GM19467 (cell line): ENCODE measurements around the gene ZNF460.
"Not testable (repeated sequence)": the region's sequence is repeated elsewhere in the genome, so short reads cannot be mapped to it uniquely, and the experiment has no call there.

Experiments
- ATAC-seq: cut with Tn5 transposase; IDR thresholded peaks from one replicate; pipeline ENCODE4 v1.9.1; 2021; ENCODE audit warnings: mild to moderate bottlenecking, moderate library complexity; ENCODE audit not compliant: unreplicated experiment

ZNF460 gene

DNA sequence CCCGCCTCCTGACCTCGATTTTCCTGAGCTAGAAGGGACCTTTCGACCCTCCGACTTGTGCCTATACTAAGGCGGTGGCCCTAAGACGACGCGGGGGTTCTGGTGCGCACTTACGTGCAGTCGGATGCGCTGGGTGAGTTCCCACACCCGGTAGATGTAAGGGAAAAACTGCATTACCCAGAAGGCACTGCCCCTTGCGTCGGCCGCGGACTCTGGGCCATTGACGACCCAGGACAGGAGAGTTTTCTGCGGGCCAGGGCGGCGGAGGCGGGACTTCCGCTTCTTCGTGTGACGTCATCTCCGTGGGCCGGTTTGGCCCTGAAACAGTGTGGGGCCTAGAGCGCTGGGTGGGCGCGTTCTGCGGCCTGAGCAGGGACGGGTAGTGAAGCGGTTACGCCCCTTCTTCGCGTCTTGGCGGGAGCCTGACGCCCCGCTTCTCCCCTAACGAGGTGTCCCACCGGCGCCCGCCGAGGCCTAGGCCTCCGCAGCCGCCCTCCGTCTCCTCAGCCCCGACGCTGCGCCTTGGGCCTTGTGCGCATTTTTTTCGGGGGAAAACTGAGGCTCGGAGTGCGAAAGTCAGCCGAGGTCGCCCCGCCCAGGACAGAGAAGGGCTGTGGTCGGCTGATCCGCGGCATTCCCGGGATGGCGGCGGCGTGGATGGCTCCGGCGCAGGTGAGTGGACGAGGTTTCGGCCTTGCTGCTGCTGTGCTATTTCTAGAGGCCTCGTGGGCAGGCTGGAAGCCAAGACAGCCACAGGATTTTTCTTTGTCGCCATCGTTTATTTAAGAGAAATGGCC is at the start of gene ZNF460:
ZNF460 (plus strand) TSS at position 321 of the 797 bp plus-strand sequence; CDS start at position 643, 322 bp downstream.
- peak; percentile 74 for ATAC-seq

DNA sequence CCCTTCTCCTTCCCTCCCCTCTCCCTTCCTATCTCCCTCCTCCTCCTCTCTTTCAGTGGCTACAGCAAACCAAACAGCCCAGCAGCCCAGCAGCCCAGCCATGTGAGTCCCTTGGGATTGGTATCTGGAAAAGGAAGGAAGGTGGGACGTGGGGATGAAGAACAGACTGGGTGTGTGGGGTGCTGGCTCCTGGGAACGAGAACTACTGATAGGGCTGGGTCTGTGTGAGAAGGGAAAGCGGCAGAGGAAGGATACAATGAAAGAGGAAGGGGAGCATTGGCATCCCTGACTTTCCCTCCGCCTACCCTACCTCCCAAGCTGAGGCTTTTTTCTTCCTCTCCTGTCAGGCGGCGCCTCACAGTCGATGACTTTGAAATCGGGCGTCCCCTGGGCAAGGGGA is 48.6 kb upstream of the ZNF460 start:
- no peak for ATAC-seq

DNA sequence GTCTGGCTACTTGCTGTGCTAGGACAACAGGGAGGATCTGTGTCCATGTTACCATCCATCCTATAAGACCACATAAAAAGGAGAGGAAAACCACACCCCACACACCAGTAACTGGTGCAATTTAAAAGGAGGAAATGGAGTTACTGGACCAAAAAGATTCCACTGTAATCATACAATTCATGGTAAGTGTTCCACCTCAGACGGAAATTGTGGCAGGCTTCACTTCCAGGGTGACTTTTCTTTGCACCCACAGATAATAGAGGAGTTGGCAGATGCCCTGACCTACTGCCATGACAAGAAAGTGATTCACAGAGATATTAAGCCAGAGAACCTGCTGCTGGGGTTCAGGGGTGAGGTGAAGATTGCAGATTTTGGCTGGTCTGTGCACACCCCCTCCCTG is 47.1 kb upstream of the ZNF460 start:
- no peak for ATAC-seq

DNA sequence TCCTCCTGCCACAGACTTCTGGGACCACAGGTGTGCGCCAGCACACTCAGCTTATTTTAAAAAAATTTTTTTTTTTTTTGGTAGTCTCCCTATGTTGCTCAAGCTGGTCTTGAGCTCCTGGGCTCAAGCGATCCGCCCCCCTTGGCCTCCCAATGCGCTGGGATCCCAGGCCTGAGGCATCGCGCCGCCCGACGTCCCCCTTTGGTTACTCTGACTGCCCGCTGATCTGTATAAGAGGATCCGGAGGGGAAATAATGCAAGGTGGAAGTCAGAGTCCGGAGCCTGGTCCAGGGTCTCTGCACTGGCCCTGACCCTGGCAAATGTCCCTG is 40.3 kb upstream of the ZNF460 start:
- ATAC-seq, result no peak

DNA sequence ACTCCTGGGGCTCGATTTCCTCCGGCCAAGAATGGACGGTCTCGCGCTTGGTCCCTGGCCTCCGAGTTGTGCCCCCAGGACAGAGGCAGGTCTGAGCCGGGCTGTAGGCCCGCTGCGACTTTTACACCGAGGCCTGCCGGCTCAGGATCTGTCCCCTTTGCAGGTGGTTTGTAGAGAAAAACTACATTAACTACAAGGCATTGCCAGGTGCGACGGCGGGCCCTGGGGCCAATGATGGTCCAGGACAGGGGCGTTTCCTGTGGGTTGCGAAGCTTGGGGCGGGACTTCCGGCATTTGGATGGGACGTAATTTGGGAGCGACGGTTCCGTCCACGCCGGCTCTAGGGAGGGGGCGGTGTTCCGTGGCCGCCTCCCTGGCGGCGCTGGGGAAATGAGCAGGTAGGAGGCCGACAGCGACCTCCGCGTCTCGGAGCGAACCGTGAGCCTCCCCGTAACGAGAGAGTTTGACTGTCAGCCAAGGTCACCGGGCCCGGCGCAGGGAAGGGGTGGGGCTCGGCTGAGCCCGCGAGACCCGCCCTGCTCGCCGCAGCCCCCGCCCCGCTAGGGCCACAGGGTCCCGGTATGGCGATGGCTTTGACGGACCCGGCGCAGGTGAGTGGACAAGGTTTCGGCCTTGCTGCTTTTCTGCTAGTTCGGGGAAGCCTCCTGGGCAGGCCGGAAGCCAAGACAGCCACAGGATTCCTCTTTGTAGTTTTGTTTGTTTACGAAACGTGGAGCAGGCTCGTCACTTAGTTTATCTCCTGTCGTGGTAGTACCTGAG is 39.8 kb upstream of the ZNF460 start, which contains the start of gene ZNF805:
ZNF805 (plus strand) TSS at position 322 of the 780 bp plus-strand sequence; CDS start at position 582, 260 bp downstream.
- peak; percentile 96 for ATAC-seq

DNA sequence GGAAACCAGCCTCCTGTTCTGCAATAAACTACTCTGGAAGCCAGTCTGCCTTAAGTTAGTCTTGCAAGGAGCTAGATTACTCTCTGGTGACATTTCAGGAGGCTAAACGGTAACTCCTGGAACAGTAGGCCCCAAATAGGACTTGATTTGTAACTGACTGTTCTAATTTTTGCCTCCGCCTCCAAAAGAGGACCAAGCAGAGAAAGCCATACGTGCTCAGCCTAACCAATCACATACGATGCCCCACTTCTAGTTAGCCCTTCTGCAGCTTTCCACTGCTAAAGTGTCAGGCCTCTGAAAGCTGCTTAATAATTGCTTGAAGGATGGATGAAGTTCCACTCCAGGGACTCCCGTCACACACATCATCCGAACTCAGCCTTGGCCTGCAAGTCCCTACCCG is 39.1 kb upstream of the ZNF460 start:
- no peak for ATAC-seq

DNA sequence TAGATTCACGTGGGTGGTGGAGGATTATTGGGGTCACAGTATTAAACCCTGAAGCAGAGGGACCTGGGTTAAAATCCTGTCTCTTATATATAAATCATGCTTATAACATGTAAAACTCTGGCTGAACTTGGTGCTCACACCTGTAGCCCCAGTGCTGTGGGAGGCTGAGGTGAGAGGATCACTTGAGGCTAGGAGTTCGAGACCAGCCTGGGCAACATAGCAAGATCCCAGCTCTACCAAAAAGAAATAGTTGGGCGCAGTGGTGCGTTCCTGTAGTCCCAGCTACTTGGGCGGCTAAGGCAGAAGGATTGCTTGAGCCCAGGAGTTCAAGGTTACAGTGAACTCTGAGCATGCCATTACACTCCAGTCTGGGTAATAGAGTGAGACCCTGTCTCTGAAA is 37.5 kb upstream of the ZNF460 start:
- ATAC-seq, result no peak

DNA sequence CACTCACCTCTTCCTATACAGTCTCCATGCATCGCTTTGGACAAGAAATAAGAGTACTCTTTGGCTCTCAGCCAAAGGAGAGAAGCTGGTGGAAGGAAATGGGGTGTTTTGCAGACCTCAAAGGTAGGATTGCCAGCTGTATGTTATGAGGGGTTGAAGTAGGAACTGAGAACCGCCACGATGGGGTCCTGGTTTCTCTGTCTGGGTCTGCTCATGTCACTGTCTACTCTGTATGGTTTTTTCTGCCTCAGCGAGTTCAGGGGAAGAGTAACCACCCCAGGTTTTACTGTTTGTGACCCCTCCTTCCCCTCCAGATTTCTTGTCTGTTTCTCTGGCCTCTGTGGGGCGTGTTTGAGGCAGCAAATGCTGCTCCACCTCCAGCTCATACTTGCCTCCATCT is 35.8 kb upstream of the ZNF460 start:
- ATAC-seq, result no peak

DNA sequence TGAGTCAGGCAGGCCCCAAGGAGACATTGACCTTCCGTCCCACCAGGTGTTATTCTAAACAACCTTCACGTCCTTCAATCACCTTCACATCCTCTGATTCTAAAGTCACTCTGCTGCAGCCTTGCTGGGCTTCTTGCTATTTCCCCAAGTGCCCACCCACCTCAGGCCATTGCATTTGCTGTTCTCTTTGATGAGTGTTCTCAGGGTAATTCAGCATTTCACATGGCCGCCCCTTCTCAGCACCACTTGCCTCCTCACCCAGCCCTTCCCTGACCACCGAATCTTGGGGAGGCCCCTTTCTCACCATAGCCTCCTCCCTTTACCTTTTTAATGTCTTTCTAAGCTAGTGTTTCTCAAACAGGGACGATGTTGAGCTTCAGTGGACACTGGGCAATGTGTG is 35.2 kb upstream of the ZNF460 start:
- no peak for ATAC-seq

DNA sequence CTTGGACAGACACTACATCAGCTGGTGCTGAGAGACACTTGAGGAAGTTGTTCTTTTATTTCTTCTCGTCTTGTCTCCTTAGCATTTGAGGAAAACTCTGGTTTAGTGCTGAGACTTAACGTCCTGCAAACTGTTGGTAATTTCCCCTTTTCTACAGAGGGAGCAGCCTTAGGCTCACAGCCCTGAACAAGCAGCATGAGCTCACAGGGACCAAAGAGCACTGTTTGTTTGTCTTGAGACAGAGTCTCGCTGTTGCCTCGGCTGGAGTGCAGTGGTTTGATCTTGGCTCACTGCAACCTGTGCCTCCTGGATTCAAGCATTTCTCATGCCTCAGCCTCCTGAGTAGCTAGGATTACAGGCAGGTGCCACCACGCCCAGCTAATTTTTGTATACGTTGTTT is 34.3 kb upstream of the ZNF460 start:
- no peak for ATAC-seq

DNA sequence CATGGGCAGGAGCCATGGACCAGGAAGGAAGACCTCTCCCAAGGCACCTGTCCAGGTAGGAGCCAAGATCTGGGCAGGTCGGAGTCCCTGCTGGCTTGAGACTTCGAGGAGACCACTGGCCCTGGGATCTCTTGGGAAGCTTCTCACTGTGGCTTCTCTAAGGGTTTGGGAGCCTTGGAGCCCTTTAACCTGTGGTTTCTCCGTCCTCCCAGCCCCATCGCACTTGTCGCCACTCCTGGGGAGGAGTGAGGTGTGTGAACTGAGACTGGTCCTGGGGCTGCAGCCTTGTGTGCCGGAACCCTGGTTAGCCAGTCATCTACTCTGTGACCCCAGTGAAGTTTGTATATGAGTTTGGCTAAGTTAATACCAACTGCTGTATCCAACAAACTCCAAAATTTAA is 31.6 kb upstream of the ZNF460 start:
- ATAC-seq, result no peak

DNA sequence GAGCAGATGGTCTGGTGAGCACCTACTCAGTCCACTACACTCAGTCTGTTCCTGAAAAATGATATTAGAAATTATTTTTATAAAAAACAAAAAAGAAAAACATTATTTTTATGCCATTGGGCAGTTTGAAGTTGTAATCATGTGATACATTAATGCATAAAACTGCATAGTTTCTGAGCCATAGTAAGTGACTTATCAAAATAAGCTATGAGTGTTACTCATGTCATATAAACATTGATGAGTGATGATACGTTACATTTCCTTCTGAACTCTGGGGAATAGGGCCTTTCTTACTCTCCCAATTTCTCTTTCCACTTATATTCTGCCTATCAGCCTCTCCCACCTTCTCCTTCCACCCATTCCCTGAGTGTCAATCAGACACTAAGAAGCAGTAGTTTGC is 31.0 kb upstream of the ZNF460 start:
- ATAC-seq, result no peak

DNA sequence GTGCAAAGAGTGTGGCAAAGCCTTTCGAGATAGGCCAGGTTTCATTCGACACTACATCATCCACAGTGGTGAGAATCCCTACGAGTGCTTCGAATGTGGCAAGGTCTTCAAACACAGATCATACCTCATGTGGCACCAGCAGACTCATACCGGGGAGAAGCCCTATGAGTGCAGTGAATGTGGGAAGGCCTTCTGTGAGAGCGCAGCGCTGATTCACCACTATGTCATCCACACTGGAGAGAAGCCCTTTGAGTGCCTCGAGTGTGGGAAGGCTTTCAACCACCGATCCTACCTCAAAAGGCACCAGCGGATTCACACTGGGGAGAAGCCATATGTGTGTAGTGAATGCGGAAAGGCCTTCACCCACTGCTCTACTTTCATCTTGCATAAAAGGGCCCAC is 26.5 kb upstream of the ZNF460 start:
- not testable (repeated sequence) for ATAC-seq

DNA sequence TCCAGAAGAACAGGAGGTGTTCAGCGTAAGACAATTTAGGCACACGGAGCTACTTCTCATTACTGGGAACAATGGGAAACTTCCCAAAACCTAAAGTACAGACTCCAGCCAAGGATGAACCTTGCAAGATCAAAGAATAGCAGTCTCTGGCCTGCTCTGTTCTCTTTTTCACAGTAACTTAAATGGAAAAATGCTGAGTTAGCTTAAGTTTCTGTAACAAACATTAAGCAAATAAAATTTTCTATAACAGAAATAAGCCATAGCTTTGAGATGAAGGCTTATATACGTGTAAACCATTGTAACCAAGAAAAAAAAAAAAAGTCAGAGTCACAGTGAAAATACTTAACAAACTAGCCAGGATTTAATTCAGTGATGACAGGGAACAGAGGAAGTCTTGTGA is 18.2 kb upstream of the ZNF460 start:
- no peak for ATAC-seq

DNA sequence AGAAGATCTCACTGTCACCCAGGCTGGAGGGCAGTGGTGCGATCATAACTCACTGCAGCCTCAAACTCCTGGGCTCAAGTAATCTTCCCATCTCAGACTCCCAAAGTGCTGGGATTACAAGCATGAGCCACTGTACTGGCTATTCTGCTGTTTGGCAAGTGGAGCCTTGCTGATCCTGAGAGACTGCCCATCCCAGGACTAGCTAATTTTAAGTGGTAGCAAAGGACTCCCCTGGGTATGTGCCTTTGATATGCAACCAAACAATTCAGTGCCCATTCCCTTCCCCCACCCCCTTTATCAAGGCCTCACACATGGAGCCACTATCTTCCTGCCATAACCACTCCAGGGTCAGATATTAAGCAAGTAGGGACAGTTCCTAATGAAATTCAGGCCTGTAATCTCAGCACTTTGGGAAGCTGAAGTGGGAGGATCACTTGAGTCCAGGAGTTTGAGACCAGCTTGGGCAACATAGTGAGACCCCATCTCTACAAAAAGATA is 17.0 kb upstream of the ZNF460 start:
- ATAC-seq, result no peak

DNA sequence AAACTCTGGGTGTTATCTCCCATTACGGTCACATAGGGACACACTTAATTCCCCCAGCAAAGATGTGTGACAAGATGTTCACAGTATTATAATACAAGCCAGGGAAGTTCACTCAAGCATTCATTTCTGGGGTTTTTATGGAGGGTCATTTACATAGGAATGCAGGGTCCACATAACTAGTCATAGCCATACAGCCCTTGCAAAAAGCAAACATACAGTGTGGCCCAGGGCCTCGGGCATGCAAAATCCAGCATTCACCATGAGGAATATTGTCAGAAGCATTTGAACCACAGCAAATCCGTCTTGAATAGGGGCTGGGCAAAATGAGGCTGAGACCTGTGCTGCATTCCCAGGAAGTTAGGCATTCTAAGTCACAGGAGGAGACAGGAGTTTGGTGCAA is 13.0 kb upstream of the ZNF460 start:
- ATAC-seq, result no peak

DNA sequence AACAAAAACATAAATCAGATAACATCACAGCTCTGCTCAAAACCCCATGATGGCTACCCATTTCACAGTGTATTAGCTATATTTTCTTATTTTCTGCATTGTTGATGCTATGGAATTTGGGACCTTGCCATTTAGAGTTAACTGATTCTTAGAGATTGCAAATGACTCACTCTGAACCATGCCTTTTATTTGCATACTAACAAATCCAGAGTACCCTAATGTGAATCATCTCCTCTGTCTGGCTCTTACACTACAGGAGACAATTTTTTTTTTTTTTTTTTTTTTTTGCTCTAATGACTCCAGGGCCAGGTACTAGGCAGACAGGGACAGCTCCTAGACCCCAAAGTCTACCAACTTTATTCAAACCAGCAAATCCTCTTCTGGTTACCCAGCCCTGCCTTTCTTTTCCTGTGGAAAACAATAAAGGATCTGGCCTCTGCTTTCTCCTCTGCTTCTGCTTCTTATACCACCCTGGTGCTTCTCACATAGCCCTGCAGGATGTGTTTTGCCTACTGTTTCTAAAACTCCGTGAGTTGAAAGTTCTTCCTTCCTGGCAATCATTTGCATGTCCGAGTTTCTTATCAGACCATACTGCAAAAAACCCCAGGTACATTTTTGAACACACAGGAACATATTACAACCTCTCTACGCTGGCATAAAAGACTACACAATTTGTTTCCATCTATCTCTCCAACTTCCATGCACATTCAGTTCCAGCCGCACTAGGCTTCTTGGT is 10.6 kb upstream of the ZNF460 start:
- no peak for ATAC-seq

DNA sequence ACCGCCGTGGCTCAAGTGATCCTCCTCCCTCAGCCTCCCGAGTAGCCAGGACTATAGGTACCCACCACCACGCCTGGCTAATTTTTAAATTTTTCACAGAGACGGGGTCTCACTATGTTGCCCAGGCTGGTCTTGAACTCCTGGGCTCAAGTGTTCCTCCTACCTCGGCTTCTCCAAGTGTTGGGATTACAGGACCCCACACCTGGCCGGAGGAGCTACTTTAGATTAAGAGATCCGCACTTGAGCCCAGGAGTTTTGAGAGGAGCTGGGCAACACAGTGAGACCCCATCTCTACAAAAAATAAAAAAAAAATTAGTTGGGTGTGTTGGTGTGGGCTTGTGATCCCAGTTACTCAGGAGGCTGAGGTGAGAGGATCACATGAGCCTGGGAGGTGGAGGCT is 9.0 kb upstream of the ZNF460 start:
- no peak for ATAC-seq

DNA sequence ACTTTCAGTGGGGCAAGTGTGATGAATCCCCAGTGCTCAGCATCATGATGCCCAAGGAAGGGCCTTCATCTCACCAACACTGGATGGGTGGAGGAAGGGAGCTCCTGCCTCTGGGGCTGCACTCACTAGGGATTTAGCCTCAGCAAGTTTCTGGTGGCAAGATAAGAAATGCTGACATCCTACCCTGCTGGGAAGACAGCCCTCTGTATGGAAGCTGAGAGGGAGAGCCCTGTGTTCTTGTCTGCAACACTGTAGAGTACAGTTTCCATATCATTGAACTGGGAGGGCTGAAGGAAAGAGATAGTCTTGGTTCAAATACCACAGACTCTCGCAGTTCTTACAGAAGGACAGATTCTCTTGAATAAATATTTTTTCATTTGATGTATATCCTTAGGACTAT is 7.3 kb upstream of the ZNF460 start:
- no peak for ATAC-seq

DNA sequence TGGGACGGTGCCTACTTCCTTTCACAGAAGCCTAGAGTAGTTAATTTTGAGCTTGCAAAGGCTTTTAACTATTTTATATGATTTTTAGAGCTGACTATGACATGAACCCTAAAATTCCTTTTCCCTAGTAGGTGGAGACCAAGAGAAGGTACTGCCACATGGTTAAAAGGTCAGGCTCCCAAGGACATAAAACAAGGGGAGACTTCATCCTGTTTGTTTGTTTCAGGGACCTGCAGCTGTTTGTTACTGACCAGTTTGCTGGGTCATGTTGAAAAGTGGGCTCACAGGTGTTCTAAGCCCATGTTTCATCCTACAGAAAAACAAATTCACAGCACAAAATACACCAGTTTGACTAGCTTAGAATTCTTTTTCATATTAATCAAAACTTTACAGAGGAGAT is 3.9 kb upstream of the ZNF460 start:
- ATAC-seq, result no peak

DNA sequence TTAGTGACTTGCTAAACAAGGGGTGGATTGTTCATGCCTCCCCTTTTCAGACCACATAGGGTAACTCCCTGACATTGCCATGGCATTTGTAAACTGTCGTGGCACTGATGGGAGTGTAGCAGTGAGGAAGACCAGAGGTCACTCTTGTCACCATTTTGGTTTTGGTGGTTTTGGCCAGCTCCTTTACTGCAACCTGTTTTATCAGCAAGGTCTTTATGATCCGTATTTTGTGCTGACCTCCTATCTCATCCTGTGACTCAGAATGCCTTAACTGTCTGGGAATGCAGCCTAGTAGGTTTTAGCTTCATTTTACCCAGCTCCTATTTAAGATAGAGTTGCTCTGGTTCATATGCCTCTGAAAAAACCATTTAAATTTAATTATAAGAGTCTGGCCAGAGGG is 1.8 kb upstream of the ZNF460 start:
- ATAC-seq, result not testable (repeated sequence)
